Kidney tubule cell (primary cell): ENCODE data around the gene NKD1.

Experiments
- DNase-seq: peaks from one replicate; pipeline ENCODE4 v3.0.0-alpha.2; 2018; ENCODE audit warnings: low spot score

Gene NKD1

GRCh38 chr16:50613964-50614474 lies 65.8 kb downstream of the NKD1 start:
- no peak for DNase-seq

GRCh38 chr16:50614955-50615724 lies 66.9 kb downstream of the NKD1 start:
- DNase-seq = no peak

GRCh38 chr16:50615891-50616290 lies 67.7 kb downstream of the NKD1 start:
- DNase-seq = no peak

- no peak for DNase-seq
Observed at GRCh38 chr16:50616386-50616785, 68.2 kb downstream of the NKD1 start.

- DNase-seq = peak; percentile 54
Observed at GRCh38 chr16:50616883-50617645, 68.9 kb downstream of the NKD1 start.

GRCh38 chr16:50617646-50618184 lies 69.5 kb downstream of the NKD1 start:
- no peak for DNase-seq

- DNase-seq = no peak
Observed at GRCh38 chr16:50618238-50618918, 70.2 kb downstream of the NKD1 start.

GRCh38 chr16:50619702-50620491 lies 71.7 kb downstream of the NKD1 start:
- no peak for DNase-seq

GRCh38 chr16:50620646-50621451 lies 72.7 kb downstream of the NKD1 start:
- DNase-seq = no peak

- no peak for DNase-seq
Observed at GRCh38 chr16:50621452-50621792, 73.2 kb downstream of the NKD1 start.

GRCh38 chr16:50622029-50622428 lies 73.8 kb downstream of the NKD1 start:
- no peak for DNase-seq

GRCh38 chr16:50622643-50623369 lies 74.6 kb downstream of the NKD1 start:
- no peak for DNase-seq

GRCh38 chr16:50624449-50624970 lies 76.3 kb downstream of the NKD1 start:
- DNase-seq = no peak

- DNase-seq = no peak
Observed at GRCh38 chr16:50625374-50625773, 77.2 kb downstream of the NKD1 start.

- no peak for DNase-seq
Observed at GRCh38 chr16:50626868-50627267, 78.7 kb downstream of the NKD1 start.

- DNase-seq = peak; percentile 15
Observed at GRCh38 chr16:50627419-50627818, 79.2 kb downstream of the NKD1 start.

- DNase-seq = no peak
Observed at GRCh38 chr16:50628156-50628802, 80.1 kb downstream of the NKD1 start.

- no peak for DNase-seq
Observed at GRCh38 chr16:50629334-50629733, 81.1 kb downstream of the NKD1 start.

GRCh38 chr16:50630394-50631020 lies 82.3 kb downstream of the NKD1 start:
- DNase-seq = no peak
